GM06990 (cell line): ENCODE measurements around the gene FETUB.

Source experiments
- DNase-seq: peaks from one replicate; pipeline ENCODE4 v3.0.0-alpha.2; 2011; ENCODE audit not compliant: insufficient read length; ENCODE audit errors: extremely low read depth
- H3K27me3 ChIP-seq: replicated peaks from 2 replicates; pipeline ENCODE4 v1.6.0; 2011; ENCODE audit warnings: low read length; ENCODE audit not compliant: control insufficient read depth, insufficient read depth
- H3K36me3 ChIP-seq: 2 replicates; pipeline ENCODE4 v1.5.1; 2011; ENCODE audit warnings: low read length; ENCODE audit not compliant: control insufficient read depth, insufficient read depth
- H3K4me3 ChIP-seq: replicated peaks from 2 replicates; pipeline ENCODE4 v1.5.1; 2011; ENCODE audit warnings: low read depth, mild to moderate bottlenecking, control low read depth, low read length
- CTCF ChIP-seq: IDR thresholded peaks from 2 replicates; pipeline ENCODE4 v1.5.1; 2011; ENCODE audit warnings: low read length, control low read depth, mild to moderate bottlenecking, inconsistent platforms; ENCODE audit not compliant: insufficient read depth, poor library complexity, severe bottlenecking

FETUB gene

GRCh38 chr3:186651678-186652215 is 11.5 kb downstream of the FETUB start:
- Histone ChIP-seq H3K4me3 (no peak overlapping the region), H3K27me3 (no peaks in the 10 kb centered on the region), H3K36me3 (no peaks in the 10 kb centered on the region)
- TF ChIP-seq CTCF = no peak
- DNase-seq = no peak

GRCh38 chr3:186653080-186653707 is 13.0 kb downstream of the FETUB start:
- peak; percentile 43 for DNase-seq
- Histone ChIP-seq H3K36me3 (no peaks in the 10 kb centered on the region), H3K27me3 (no peaks in the 10 kb centered on the region), H3K4me3 (no peak overlapping the region)
- no peak for TF ChIP-seq CTCF

- Histone ChIP-seq H3K4me3 (no peak overlapping the region), H3K36me3 (no peaks in the 10 kb centered on the region), H3K27me3 (no peaks in the 10 kb centered on the region)
- no peak for DNase-seq
- no peak for TF ChIP-seq CTCF
Measured at GRCh38 chr3:186653984-186654383, 13.8 kb downstream of the FETUB start.

GRCh38 chr3:186663361-186664118 is 23.3 kb downstream of the FETUB start:
- TF ChIP-seq CTCF = no peak

GRCh38 chr3:186664119-186664495 is 23.9 kb downstream of the FETUB start:
- no peak for TF ChIP-seq CTCF

More at GRCh38 chr3:186663361-186664118, 23.3 kb downstream of the FETUB start:
- no peak for DNase-seq
- no peaks in the 10 kb centered on the region for H3K36me3 ChIP-seq
- no peak overlapping the region for H3K4me3 ChIP-seq
- no peaks in the 10 kb centered on the region; the same call in 1 of the 2 replicates for H3K27me3 ChIP-seq

More at GRCh38 chr3:186664119-186664495, 23.9 kb downstream of the FETUB start:
- Histone ChIP-seq H3K36me3 (no peaks in the 10 kb centered on the region), H3K27me3 (no peaks in the 10 kb centered on the region; the same call in 1 of the 2 replicates), H3K4me3 (no peak overlapping the region)
- DNase-seq = no peak
